DOHH2 (cell line): ENCODE data around the gene DACH1.

Experiments used
- EZH2phosphoT487 ChIP-seq: fragments of 200-600 bp; sonication (generic); IDR thresholded peaks from 2 replicates; pipeline ENCODE4 v1.6.1; 2017; ENCODE audit warnings: borderline replicate concordance, mild to moderate bottlenecking, antibody characterized with exemption, low read length, moderate library complexity, mixed read lengths
- TF ChIP-seq, protein P1 (sequence below): fragments of 200-600 bp; sonication (generic); IDR thresholded peaks from one replicate; pipeline ENCODE4 v1.5.1; 2014; ENCODE audit warnings: antibody characterized with exemption, mild to moderate bottlenecking, low read depth, low read length; ENCODE audit not compliant: poor library complexity, severe bottlenecking

DNA sequence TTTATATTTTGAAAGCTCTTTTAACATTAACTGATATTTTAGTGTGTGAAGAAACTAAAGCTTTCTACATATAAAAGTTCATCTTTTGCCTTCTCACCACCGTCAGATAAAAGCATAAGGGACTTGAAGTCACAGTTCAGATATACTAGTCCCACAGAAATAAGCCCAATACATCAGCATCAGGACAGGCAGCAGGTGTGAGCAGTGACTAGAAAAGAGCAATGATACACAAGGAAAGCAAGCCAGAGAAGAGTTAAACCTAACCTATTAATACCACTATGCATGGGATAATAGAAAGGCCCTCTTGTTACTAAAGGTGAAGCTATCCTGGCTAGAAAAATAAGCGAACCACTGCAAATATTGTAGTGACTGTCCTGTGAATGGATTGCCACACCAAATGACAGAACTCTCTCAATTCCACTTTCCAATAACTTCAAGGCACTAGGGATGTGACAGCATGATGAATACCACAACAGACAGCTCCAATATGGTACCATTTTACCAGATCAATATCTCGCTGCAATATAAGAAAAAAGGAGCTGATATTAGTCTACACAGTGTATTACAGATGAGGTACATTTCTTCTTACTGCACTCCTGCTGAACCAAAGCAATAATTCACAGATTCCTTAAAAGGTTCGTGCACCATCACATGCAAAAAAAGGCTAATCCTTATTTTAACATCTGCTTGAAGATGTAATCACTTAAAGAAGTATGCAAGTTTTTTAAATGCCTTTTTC is 114.1 kb downstream of the DACH1 start:
- TF ChIP-seq, protein P1, sequence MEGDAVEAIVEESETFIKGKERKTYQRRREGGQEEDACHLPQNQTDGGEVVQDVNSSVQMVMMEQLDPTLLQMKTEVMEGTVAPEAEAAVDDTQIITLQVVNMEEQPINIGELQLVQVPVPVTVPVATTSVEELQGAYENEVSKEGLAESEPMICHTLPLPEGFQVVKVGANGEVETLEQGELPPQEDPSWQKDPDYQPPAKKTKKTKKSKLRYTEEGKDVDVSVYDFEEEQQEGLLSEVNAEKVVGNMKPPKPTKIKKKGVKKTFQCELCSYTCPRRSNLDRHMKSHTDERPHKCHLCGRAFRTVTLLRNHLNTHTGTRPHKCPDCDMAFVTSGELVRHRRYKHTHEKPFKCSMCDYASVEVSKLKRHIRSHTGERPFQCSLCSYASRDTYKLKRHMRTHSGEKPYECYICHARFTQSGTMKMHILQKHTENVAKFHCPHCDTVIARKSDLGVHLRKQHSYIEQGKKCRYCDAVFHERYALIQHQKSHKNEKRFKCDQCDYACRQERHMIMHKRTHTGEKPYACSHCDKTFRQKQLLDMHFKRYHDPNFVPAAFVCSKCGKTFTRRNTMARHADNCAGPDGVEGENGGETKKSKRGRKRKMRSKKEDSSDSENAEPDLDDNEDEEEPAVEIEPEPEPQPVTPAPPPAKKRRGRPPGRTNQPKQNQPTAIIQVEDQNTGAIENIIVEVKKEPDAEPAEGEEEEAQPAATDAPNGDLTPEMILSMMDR: no peak
- TF ChIP-seq EZH2phosphoT487: no peak
